Thyroid gland (tissue), 4 donors: ENCODE results near the gene KAZN.

ENCODE experiments used
- CTCF ChIP-seq, 6 experiments: fragments of 200-600 bp in 3 of 6; fragments of 450-650 bp in 3 of 6; sonication (generic) in 3 of 6; IDR thresholded peaks; one replicate each; pipeline ENCODE4 v1.5.1; 2016 to 2019; ENCODE audit warnings: antibody characterized with exemption in 6 of 6, mild to moderate bottlenecking in 2 of 6, inconsistent platforms in 1 of 6, moderate library complexity in 1 of 6
- POLR2A ChIP-seq, 2 donors: fragments of 450-650 bp; IDR thresholded peaks; one replicate each; pipeline ENCODE4 v1.6.1; 2017; ENCODE audit warnings: antibody characterized with exemption in 2 of 2, mild to moderate bottlenecking in 2 of 2, moderate library complexity in 1 of 2

GRCh38 chr1:15013767-15014166, 415.3 kb downstream of the KAZN start:
- no peak for TF ChIP-seq CTCF (IDR thresholded peaks at IDR 0.05)
- no peak for TF ChIP-seq POLR2A (IDR thresholded peaks at IDR 0.05)
